ENCODE data around the gene EPS15.

EPS15 gene

GRCh38 chr1:51541313-51542050 is 22.4 kb upstream of the EPS15 start (continued):
- TF ChIP-seq INSM2 (tag by site-specific recombination; IDR thresholded peaks at IDR 0.05) (peak; percentile 80; the same call in 1 of the 2 replicates), ZNF132 (tag by site-specific recombination; IDR thresholded peaks at IDR 0.05; ENCODE audit: borderline replicate concordance) (no peak), ZNF549 (tag by site-specific recombination; IDR thresholded peaks at IDR 0.05) (no peak), ZBTB8A (tag by site-specific recombination; IDR thresholded peaks at IDR 0.05) (no peak), ZIC2 (tag by site-specific recombination; IDR thresholded peaks at IDR 0.05) (no peak), ZNF639 (tag by site-specific recombination; IDR thresholded peaks at IDR 0.05) (no peak), ZNF768 (tag by site-specific recombination; IDR thresholded peaks at IDR 0.05) (no peak), ATF2 (tag by site-specific recombination; IDR thresholded peaks at IDR 0.05; ENCODE audit: low read depth) (no peak), ZBTB10 (tag by site-specific recombination; IDR thresholded peaks at IDR 0.05) (no peak), BCL6B (tag by site-specific recombination; IDR thresholded peaks at IDR 0.05) (no peak), ZFHX2 (tag by site-specific recombination; conservative IDR thresholded peaks at IDR 0.05) (peak; percentile 98), ZNF664 (tag by site-specific recombination; IDR thresholded peaks at IDR 0.05) (no peak), ZNF398 (tag by site-specific recombination; IDR thresholded peaks at IDR 0.05) (peak; percentile 70), ZSCAN30 (tag by site-specific recombination; IDR thresholded peaks at IDR 0.05) (no peak), ZNF600 (tag by site-specific recombination; IDR thresholded peaks at IDR 0.05) (no peak), ZNF555 (tag by site-specific recombination; conservative IDR thresholded peaks at IDR 0.05) (no peak), ZNF280C (tag by site-specific recombination; IDR thresholded peaks at IDR 0.05) (no peak), SP2 (tag by site-specific recombination; IDR thresholded peaks at IDR 0.05) (no peak), PATZ1 (tag by site-specific recombination; IDR thresholded peaks at IDR 0.05) (0 out of 2 replicates have a peak, but pooled peaks have one; percentile 19), ZEB2 (tag by site-specific recombination; IDR thresholded peaks at IDR 0.05) (peak; percentile 64; the same call in 1 of the 2 replicates), ZNF18 (tag by site-specific recombination; IDR thresholded peaks at IDR 0.05) (no peak), ZNF248 (tag by site-specific recombination; IDR thresholded peaks at IDR 0.05) (no peak)
